Measurements from ENCODE around the gene PTPN1. TPM values are rescaled to one million over a fixed set of nuclear protein-coding genes. Genes with fewer than 3 reads are reported as not detected.
A peak's percentile ranks its signal among the peaks of the same experiment; 100 is the strongest.
"Not testable (repeated sequence)": the region's sequence is repeated elsewhere in the genome, so short reads cannot be mapped to it uniquely, and the experiment has no call there.

PTPN1 gene
- total RNA-seq, 4 donors from 2014 or later: 21.8 to 46.8 (median 44.4) TPM

DNA sequence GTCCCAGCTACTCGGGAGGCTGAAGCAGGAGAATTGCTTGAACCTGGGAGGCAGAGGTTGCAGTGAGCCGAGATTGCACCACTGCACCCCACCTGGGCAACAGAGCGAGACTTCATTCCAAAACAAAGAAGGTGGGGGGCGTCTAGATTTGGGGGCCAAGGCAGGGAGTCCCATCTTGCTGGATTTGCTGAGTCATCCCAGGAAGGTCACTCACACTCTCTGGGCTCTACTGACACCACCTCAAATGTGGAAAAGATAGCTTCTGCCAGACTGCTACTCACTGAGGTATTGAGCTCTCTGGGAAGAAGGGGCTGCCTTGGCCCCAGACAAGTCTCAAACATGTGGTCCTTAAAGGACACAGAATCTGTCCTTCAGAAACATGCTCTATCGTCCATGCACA, 106.8 kb downstream of the PTPN1 start:
- Histone ChIP-seq H3K4me1 (no peaks in the 10 kb centered on the region), H3K4me3 (no peak overlapping the region), H3K27ac (no peak overlapping the region), H3K27me3 (no peaks in the 10 kb centered on the region), H3K9me3 (no peaks in the 10 kb centered on the region), H3K36me3 (no peaks in the 10 kb centered on the region)
- in situ Hi-C loops (cut with MboI; ENCODE audit: low sequenced_read_pairs in 4 of 4): no loop called here
- intact Hi-C loops (cut with DNase I; ENCODE audit: low total_unique reads): no loop called here
- DNase-seq (no peak), ATAC-seq (no peak)
- TF ChIP-seq CTCF (IDR thresholded peaks at IDR 0.05 in 4 of 5, conservative IDR thresholded peaks at IDR 0.05 in 1 of 5): no peak
- no peak for TF ChIP-seq POLR2A (IDR thresholded peaks at IDR 0.05)

- in situ Hi-C loops (cut with MboI; ENCODE audit: low sequenced_read_pairs in 4 of 4) (no loop called here), intact Hi-C loops (cut with DNase I; ENCODE audit: low total_unique reads) (no loop called here)
- Histone ChIP-seq H3K4me1 (no peaks in the 10 kb centered on the region), H3K27me3 (no peaks in the 10 kb centered on the region), H3K36me3 (no peaks in the 10 kb centered on the region), H3K27ac (no peak overlapping the region), H3K9me3 (no peaks in the 10 kb centered on the region), H3K4me3 (no peak overlapping the region)
- ATAC-seq (no peak), DNase-seq (no peak)
- TF ChIP-seq POLR2A (IDR thresholded peaks at IDR 0.05) (no peak), CTCF (IDR thresholded peaks at IDR 0.05 in 4 of 5, conservative IDR thresholded peaks at IDR 0.05 in 1 of 5) (no peak)
Measured at GRCh38 chr20:50618537-50618936, 108.4 kb downstream of the PTPN1 start.

GRCh38 chr20:50620459-50620858, 110.3 kb downstream of the PTPN1 start:
- intact Hi-C loops (cut with DNase I; ENCODE audit: low total_unique reads): loop anchor here (10.0 kb wide), 1 partner anchor 124 kb away; no protein-coding TSS in a partner anchor
- DNase-seq; H3K4me1 ChIP-seq; ATAC-seq; H3K36me3 ChIP-seq; in situ Hi-C loops (cut with MboI; ENCODE audit: low sequenced_read_pairs in 4 of 4); H3K27me3 ChIP-seq; H3K4me3 ChIP-seq; H3K27ac ChIP-seq; H3K9me3 ChIP-seq: not testable (repeated sequence)

DNA sequence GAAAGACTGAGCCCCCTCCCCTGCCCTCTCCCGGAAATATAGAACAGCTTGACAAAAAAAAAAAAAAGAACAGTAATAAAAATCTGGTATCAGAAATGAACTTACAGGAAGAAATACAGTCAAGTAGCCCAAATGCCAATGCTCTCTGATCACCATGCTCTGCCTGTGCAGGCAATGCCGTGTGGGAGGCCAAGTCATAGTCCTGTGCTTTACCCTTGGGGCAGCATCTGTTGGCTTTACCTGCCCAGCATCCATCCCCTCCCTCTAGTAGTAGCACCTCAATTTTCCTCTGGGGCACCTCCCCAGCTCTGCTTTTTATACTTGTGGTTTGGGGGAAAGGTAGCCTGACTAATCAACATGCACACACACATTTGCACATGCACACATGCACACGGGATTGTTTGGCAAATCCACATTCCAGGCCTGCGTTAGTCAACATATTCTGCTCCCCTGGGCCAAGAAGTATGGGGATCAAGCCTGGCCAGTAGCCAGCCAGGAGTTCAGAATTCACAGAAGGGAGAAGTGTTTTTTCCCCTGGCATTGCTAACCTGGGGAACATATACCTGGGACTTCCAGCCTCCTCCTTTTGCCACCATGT, 111.0 kb downstream of the PTPN1 start:
- H3K27me3 ChIP-seq: no peaks in the 10 kb centered on the region
- H3K4me3 ChIP-seq: no peak overlapping the region
- intact Hi-C loops (cut with DNase I; ENCODE audit: low total_unique reads): loop anchor here (10.0 kb wide), 1 partner anchor 124 kb away; no protein-coding TSS in a partner anchor
- H3K36me3 ChIP-seq: no peaks in the 10 kb centered on the region
- in situ Hi-C loops (cut with MboI; ENCODE audit: low sequenced_read_pairs in 4 of 4): no loop called here
- peaks cover 8 to 9% of the 10 kb centered on the region in 2 donors for H3K4me1 ChIP-seq
- DNase-seq (no peak), ATAC-seq (no peak)
- no peak overlapping the region for H3K27ac ChIP-seq
- H3K9me3 ChIP-seq: no peaks in the 10 kb centered on the region
- TF ChIP-seq CTCF (IDR thresholded peaks at IDR 0.05 in 4 of 5, conservative IDR thresholded peaks at IDR 0.05 in 1 of 5) (no peak), POLR2A (IDR thresholded peaks at IDR 0.05) (no peak)

GRCh38 chr20:50624351-50625016, 114.3 kb downstream of the PTPN1 start:
- in situ Hi-C loops (cut with MboI; ENCODE audit: low sequenced_read_pairs in 4 of 4) (no loop called here), intact Hi-C loops (cut with DNase I; ENCODE audit: low total_unique reads) (loop anchor here (10.0 kb wide), 1 partner anchor 120 kb away; no protein-coding TSS in a partner anchor)
- no peak overlapping the region for H3K4me3 ChIP-seq
- H3K4me1 ChIP-seq: peaks cover 9 to 13% of the 10 kb centered on the region in 2 donors
- no peaks in the 10 kb centered on the region for H3K9me3 ChIP-seq
- no peak for ATAC-seq
- TF ChIP-seq CTCF (IDR thresholded peaks at IDR 0.05 in 4 of 5, conservative IDR thresholded peaks at IDR 0.05 in 1 of 5) (no peak), POLR2A (IDR thresholded peaks at IDR 0.05) (no peak)
- no peaks in the 10 kb centered on the region for H3K27me3 ChIP-seq
- no peak for DNase-seq
- H3K27ac ChIP-seq: peak overlapping the region in 1 of 4 donors; percentile 53
- no peaks in the 10 kb centered on the region for H3K36me3 ChIP-seq

All from gastrocnemius medialis (tissue), 4 donors.